WTC11 (cell line): ENCODE data around the gene ARHGAP26. TPM values are rescaled to one million over a fixed set of nuclear protein-coding genes. Genes with fewer than 3 reads are reported as not detected.

ENCODE experiments used
- ATAC-seq: fragments of 200-7000 bp; cut with Tn5 transposase; 2 replicates; pipeline ENCODE4 v1.10.0; 2021; ENCODE audit warnings: mild to moderate bottlenecking, moderate library complexity
- CTCF ChIA-PET: fragments of 300-600 bp; sonication (Branson Sonifier 250); formaldehyde crosslinking; loops from one replicate; lab custom pipeline; 2021; ENCODE audit warnings: antibody characterized with exemption; lab: Charles Lee
- POLR2A ChIA-PET: fragments of 350-600 bp; sonication (Branson Sonifier 250); formaldehyde crosslinking; loops from one replicate; lab custom pipeline; 2021; ENCODE audit warnings: antibody characterized with exemption; lab: Charles Lee
- DNase-seq: peaks from one replicate; pipeline ENCODE4 v3.0.0; 2021; ENCODE audit warnings: low spot score
- H3K27ac Mint-ChIP-seq: 2 replicates; pipeline ENCODE4 v1.8.0; 2021; ENCODE audit warnings: mixed read lengths
- H3K27me3 Mint-ChIP-seq: 2 replicates; pipeline ENCODE4 v1.8.0; 2021; ENCODE audit warnings: low read depth, mild to moderate bottlenecking, moderate library complexity, mixed read lengths
- H3K36me3 Mint-ChIP-seq: 2 replicates; pipeline ENCODE4 v1.8.0; 2021; ENCODE audit warnings: mixed read lengths
- H3K4me1 Mint-ChIP-seq: 2 replicates; pipeline ENCODE4 v1.8.0; 2022; ENCODE audit warnings: mixed read lengths
- H3K4me3 Mint-ChIP-seq: 2 replicates; pipeline ENCODE4 v1.8.0; 2021; ENCODE audit warnings: mild to moderate bottlenecking, moderate library complexity, mixed read lengths
- H3K9me3 Mint-ChIP-seq: 2 replicates; pipeline ENCODE4 v1.8.0; 2021; ENCODE audit warnings: mixed read lengths
- CREM ChIP-seq: sonication (generic); formaldehyde crosslinking; IDR thresholded peaks from 2 replicates; pipeline ENCODE4 v1.8.1; 2022; ENCODE audit warnings: mild to moderate bottlenecking, missing genetic modification reagents, moderate library complexity
- CTCF ChIP-seq: fragments of 200-600 bp; IDR thresholded peaks from 2 replicates; pipeline ENCODE4 v1.8.0; 2022; ENCODE audit warnings: antibody characterized with exemption
- EMX1 ChIP-seq: fragments of 250-450 bp; sonication (Bioruptor Pico); IDR thresholded peaks from 2 replicates; pipeline ENCODE4 v1.8.0; 2021; ENCODE audit warnings: mild to moderate bottlenecking
- FOXP1 ChIP-seq: sonication (generic); formaldehyde crosslinking; IDR thresholded peaks from 2 replicates; pipeline ENCODE4 v1.8.0; 2022; ENCODE audit warnings: missing genetic modification reagents, mild to moderate bottlenecking, moderate library complexity, borderline replicate concordance
- MXD4 ChIP-seq: fragments of 250-450 bp; sonication (Bioruptor Pico); IDR thresholded peaks from 2 replicates; pipeline ENCODE4 v1.8.0; 2021; ENCODE audit warnings: mild to moderate bottlenecking, moderate library complexity, borderline replicate concordance
- NFE2L1 ChIP-seq: sonication (generic); formaldehyde crosslinking; IDR thresholded peaks from 2 replicates; pipeline ENCODE4 v1.8.1; 2023; ENCODE audit warnings: missing genetic modification reagents
- NR3C1 ChIP-seq: sonication (generic); formaldehyde crosslinking; conservative IDR thresholded peaks from 2 replicates; pipeline ENCODE4 v1.8.1; 2023; ENCODE audit warnings: low read depth, mild to moderate bottlenecking, missing genetic modification reagents
- OVOL2 ChIP-seq: fragments of 250-450 bp; sonication (Bioruptor Pico); IDR thresholded peaks from 2 replicates; pipeline ENCODE4 v1.9.0; 2021; ENCODE audit warnings: mild to moderate bottlenecking, borderline replicate concordance
- SMAD3 ChIP-seq: sonication (generic); formaldehyde crosslinking; IDR thresholded peaks from 2 replicates; pipeline ENCODE4 v1.8.0; 2022; ENCODE audit warnings: missing genetic modification reagents, mild to moderate bottlenecking, borderline replicate concordance
- SP1 ChIP-seq: sonication (generic); formaldehyde crosslinking; conservative IDR thresholded peaks from 2 replicates; pipeline ENCODE4 v1.8.1; 2022; ENCODE audit warnings: missing genetic modification reagents
- TEAD1 ChIP-seq: sonication (generic); formaldehyde crosslinking; IDR thresholded peaks from 2 replicates; pipeline ENCODE4 v1.8.0; 2022; ENCODE audit warnings: mild to moderate bottlenecking, missing genetic modification reagents
- TEAD4 ChIP-seq: sonication (generic); formaldehyde crosslinking; IDR thresholded peaks from 2 replicates; pipeline ENCODE4 v1.8.0; 2022; ENCODE audit warnings: mild to moderate bottlenecking, missing genetic modification reagents
- TP53 ChIP-seq: sonication (generic); formaldehyde crosslinking; IDR thresholded peaks from 2 replicates; pipeline ENCODE4 v1.8.1; 2023; ENCODE audit warnings: mild to moderate bottlenecking, missing genetic modification reagents
- USF2 ChIP-seq: sonication (generic); formaldehyde crosslinking; IDR thresholded peaks from 2 replicates; pipeline ENCODE4 v1.8.1; 2023; ENCODE audit warnings: mild to moderate bottlenecking, missing genetic modification reagents, moderate library complexity
- ZBTB21 ChIP-seq: sonication (generic); formaldehyde crosslinking; IDR thresholded peaks from 2 replicates; pipeline ENCODE4 v1.8.1; 2023; ENCODE audit warnings: mild to moderate bottlenecking, missing genetic modification reagents, borderline replicate concordance
- ZMAT4 ChIP-seq: fragments of 250-450 bp; sonication (Bioruptor Pico); IDR thresholded peaks from 2 replicates; pipeline ENCODE4 v1.9.0; 2021; ENCODE audit warnings: mild to moderate bottlenecking
- ZNF219 ChIP-seq: sonication (generic); formaldehyde crosslinking; IDR thresholded peaks from 2 replicates; pipeline ENCODE4 v1.8.0; 2023; ENCODE audit warnings: missing genetic modification reagents, mild to moderate bottlenecking, borderline replicate concordance
- ZNF396 ChIP-seq: fragments of 250-450 bp; sonication (Bioruptor Pico); IDR thresholded peaks from 2 replicates; pipeline ENCODE4 v1.8.0; 2021; ENCODE audit warnings: mild to moderate bottlenecking, moderate library complexity, borderline replicate concordance
- ZNF416 ChIP-seq: fragments of 250-450 bp; sonication (Bioruptor Pico); IDR thresholded peaks from 2 replicates; pipeline ENCODE4 v1.9.0; 2021; ENCODE audit warnings: mild to moderate bottlenecking, inconsistent platforms
- ZNF423 ChIP-seq: fragments of 250-450 bp; sonication (Bioruptor Pico); IDR thresholded peaks from 2 replicates; pipeline ENCODE4 v2.1.2; 2022; ENCODE audit warnings: mild to moderate bottlenecking, moderate library complexity
- total RNA-seq: library from RNA; stranded (reverse); gene quantifications from 3 replicates; pipeline ENCODE4 v1.2.3, GENCODE V29; 2021
- TF ChIP-seq, protein P1 (sequence below): fragments of 250-450 bp; sonication (Bioruptor Pico); IDR thresholded peaks from 2 replicates; pipeline ENCODE4 v1.9.0; 2021; ENCODE audit warnings: mild to moderate bottlenecking, borderline replicate concordance
- TF ChIP-seq, protein P2 (sequence below): sonication (generic); formaldehyde crosslinking; IDR thresholded peaks from 2 replicates; pipeline ENCODE4 v1.8.0; 2023; ENCODE audit warnings: missing genetic modification reagents
- TF ChIP-seq, protein P3 (sequence below): fragments of 250-450 bp; sonication (Bioruptor Pico); IDR thresholded peaks from 2 replicates; pipeline ENCODE4 v2.1.2; 2022; ENCODE audit warnings: mild to moderate bottlenecking, moderate library complexity
- TF ChIP-seq, protein P4 (sequence below): fragments of 250-450 bp; sonication (Bioruptor Pico); IDR thresholded peaks from 2 replicates; pipeline ENCODE4 v1.9.0; 2021; ENCODE audit warnings: mild to moderate bottlenecking

The ARHGAP26 gene
- total RNA-seq, 1 experiment from 2014 or later, result 22.3 TPM

GRCh38 chr5:143263272-143263810, 493.2 kb downstream of the ARHGAP26 start:
- DNase-seq (no peak), ATAC-seq (no peak)
- H3K27me3 Mint-ChIP-seq, result no peaks in the 10 kb centered on the region
- POLR2A ChIA-PET, result no interaction called here
- peaks cover 24% of the 10 kb centered on the region for H3K36me3 Mint-ChIP-seq
- no peak overlapping the region for H3K4me3 Mint-ChIP-seq
- H3K9me3 Mint-ChIP-seq, result peaks cover 29% of the 10 kb centered on the region
- CTCF ChIA-PET, result no interaction called here
- TF ChIP-seq TP53 (CRISPR knock-in tag) (no peak), CTCF (no peak), NR3C1 (CRISPR knock-in tag) (no peak), MXD4 (CRISPR knock-in tag) (no peak), TEAD4 (CRISPR knock-in tag) (no peak), ZBTB21 (CRISPR knock-in tag) (no peak), NFE2L1 (CRISPR knock-in tag) (no peak), EMX1 (CRISPR knock-in tag) (no peak), FOXP1 (CRISPR knock-in tag) (no peak), SMAD3 (CRISPR knock-in tag) (no peak), CREM (CRISPR knock-in tag) (no peak), ZNF416 (no peak), USF2 (CRISPR knock-in tag) (no peak), ZNF396 (CRISPR knock-in tag) (no peak)
- TF ChIP-seq, protein P1, sequence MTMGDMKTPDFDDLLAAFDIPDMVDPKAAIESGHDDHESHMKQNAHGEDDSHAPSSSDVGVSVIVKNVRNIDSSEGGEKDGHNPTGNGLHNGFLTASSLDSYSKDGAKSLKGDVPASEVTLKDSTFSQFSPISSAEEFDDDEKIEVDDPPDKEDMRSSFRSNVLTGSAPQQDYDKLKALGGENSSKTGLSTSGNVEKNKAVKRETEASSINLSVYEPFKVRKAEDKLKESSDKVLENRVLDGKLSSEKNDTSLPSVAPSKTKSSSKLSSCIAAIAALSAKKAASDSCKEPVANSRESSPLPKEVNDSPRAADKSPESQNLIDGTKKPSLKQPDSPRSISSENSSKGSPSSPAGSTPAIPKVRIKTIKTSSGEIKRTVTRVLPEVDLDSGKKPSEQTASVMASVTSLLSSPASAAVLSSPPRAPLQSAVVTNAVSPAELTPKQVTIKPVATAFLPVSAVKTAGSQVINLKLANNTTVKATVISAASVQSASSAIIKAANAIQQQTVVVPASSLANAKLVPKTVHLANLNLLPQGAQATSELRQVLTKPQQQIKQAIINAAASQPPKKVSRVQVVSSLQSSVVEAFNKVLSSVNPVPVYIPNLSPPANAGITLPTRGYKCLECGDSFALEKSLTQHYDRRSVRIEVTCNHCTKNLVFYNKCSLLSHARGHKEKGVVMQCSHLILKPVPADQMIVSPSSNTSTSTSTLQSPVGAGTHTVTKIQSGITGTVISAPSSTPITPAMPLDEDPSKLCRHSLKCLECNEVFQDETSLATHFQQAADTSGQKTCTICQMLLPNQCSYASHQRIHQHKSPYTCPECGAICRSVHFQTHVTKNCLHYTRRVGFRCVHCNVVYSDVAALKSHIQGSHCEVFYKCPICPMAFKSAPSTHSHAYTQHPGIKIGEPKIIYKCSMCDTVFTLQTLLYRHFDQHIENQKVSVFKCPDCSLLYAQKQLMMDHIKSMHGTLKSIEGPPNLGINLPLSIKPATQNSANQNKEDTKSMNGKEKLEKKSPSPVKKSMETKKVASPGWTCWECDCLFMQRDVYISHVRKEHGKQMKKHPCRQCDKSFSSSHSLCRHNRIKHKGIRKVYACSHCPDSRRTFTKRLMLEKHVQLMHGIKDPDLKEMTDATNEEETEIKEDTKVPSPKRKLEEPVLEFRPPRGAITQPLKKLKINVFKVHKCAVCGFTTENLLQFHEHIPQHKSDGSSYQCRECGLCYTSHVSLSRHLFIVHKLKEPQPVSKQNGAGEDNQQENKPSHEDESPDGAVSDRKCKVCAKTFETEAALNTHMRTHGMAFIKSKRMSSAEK, result no peak
- TF ChIP-seq, protein P2, sequence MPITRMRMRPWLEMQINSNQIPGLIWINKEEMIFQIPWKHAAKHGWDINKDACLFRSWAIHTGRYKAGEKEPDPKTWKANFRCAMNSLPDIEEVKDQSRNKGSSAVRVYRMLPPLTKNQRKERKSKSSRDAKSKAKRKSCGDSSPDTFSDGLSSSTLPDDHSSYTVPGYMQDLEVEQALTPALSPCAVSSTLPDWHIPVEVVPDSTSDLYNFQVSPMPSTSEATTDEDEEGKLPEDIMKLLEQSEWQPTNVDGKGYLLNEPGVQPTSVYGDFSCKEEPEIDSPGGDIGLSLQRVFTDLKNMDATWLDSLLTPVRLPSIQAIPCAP (CRISPR knock-in tag), result no peak
- TF ChIP-seq, protein P3, sequence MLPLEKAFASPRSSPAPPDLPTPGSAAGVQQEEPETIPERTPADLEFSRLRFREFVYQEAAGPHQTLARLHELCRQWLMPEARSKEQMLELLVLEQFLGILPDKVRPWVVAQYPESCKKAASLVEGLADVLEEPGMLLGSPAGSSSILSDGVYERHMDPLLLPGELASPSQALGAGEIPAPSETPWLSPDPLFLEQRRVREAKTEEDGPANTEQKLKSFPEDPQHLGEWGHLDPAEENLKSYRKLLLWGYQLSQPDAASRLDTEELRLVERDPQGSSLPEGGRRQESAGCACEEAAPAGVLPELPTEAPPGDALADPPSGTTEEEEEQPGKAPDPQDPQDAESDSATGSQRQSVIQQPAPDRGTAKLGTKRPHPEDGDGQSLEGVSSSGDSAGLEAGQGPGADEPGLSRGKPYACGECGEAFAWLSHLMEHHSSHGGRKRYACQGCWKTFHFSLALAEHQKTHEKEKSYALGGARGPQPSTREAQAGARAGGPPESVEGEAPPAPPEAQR (CRISPR knock-in tag), result no peak
- H3K4me1 Mint-ChIP-seq, result 0 out of 2 replicates have a peak, but pooled peaks cover under 1% of the 10 kb centered on the region
- no peak overlapping the region for H3K27ac Mint-ChIP-seq

DNA sequence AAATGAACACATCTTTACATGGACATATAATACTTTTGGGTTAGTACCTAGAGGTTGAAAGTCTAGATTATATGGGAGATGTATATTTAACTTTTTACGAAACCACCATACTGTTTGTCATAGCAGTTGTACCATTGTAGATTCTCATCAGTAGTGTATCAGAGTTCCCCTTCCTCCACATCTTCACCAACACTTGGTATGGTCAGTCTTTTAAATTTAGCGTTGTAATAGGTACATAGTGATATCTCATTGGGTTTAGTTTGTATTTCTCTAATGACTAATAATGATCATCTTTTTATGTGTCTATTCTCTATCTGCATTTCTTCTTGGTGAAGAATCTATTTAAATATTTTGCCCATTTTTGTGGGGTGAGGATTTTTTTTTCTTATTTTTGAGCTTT, 495.8 kb downstream of the ARHGAP26 start:
- H3K27ac Mint-ChIP-seq, result no peak overlapping the region
- peaks cover 43% of the 10 kb centered on the region for H3K9me3 Mint-ChIP-seq
- DNase-seq (no peak), ATAC-seq (no peak)
- no peak for TF ChIP-seq CREM (CRISPR knock-in tag)
- TF ChIP-seq ZNF219 (CRISPR knock-in tag), result no peak
- TF ChIP-seq ZNF396 (CRISPR knock-in tag), result no peak
- TF ChIP-seq OVOL2, result no peak
- no peak for TF ChIP-seq ZMAT4 (CRISPR knock-in tag)
- TF ChIP-seq SP1 (CRISPR knock-in tag), result no peak
- TF ChIP-seq TEAD1 (CRISPR knock-in tag), result no peak
- TF ChIP-seq, protein P4, sequence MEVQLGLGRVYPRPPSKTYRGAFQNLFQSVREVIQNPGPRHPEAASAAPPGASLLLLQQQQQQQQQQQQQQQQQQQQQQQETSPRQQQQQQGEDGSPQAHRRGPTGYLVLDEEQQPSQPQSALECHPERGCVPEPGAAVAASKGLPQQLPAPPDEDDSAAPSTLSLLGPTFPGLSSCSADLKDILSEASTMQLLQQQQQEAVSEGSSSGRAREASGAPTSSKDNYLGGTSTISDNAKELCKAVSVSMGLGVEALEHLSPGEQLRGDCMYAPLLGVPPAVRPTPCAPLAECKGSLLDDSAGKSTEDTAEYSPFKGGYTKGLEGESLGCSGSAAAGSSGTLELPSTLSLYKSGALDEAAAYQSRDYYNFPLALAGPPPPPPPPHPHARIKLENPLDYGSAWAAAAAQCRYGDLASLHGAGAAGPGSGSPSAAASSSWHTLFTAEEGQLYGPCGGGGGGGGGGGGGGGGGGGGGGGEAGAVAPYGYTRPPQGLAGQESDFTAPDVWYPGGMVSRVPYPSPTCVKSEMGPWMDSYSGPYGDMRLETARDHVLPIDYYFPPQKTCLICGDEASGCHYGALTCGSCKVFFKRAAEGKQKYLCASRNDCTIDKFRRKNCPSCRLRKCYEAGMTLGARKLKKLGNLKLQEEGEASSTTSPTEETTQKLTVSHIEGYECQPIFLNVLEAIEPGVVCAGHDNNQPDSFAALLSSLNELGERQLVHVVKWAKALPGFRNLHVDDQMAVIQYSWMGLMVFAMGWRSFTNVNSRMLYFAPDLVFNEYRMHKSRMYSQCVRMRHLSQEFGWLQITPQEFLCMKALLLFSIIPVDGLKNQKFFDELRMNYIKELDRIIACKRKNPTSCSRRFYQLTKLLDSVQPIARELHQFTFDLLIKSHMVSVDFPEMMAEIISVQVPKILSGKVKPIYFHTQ (CRISPR knock-in tag), result no peak
- TF ChIP-seq ZNF423 (CRISPR knock-in tag), result no peak
- no peaks in the 10 kb centered on the region for H3K4me1 Mint-ChIP-seq
- peaks cover 32% of the 10 kb centered on the region for H3K36me3 Mint-ChIP-seq
- H3K27me3 Mint-ChIP-seq, result no peaks in the 10 kb centered on the region
- ChIA-PET CTCF (no interaction called here), POLR2A (no interaction called here)
- no peak overlapping the region for H3K4me3 Mint-ChIP-seq
